ENCODE measurements around the gene UQCC2. TPM values are rescaled to one million over a fixed set of nuclear protein-coding genes. Genes with fewer than 3 reads are reported as not detected.

The UQCC2 gene
- total and polyA plus RNA-seq, 2 of the 8 experiments (the other 6 are each of a cell fraction or from before 2014, with no cell fraction given), result 52.1 to 104 TPM

- 59% methylated on average over 11 of the region's 11 CpGs; no CpG with 5 or more reads in 1 of the 2 experiments for WGBS, 2 experiments (ENCODE audit: extremely low coverage in 1 of 2, insufficient coverage in 1 of 2, insufficient read length in 1 of 2, insufficient replicate concordance in 2 of 2, low coverage in 1 of 2, low lambda C conversion rate in 2 of 2, missing lambda C conversion rate in 1 of 2)
- H2BK120ac ChIP-seq (replicated peaks; ENCODE audit: low read depth, low read length), result no peak overlapping the region
- H3K9ac ChIP-seq (replicated peaks in 1 of 4; ENCODE audit: extremely low read depth in 1 of 4, low read depth in 3 of 4, low read length in 3 of 4), result no peak overlapping the region
- no peaks in the 10 kb centered on the region for H3K27me3 ChIP-seq (replicated peaks in 1 of 4; ENCODE audit: control insufficient read depth in 3 of 4, extremely low read depth in 1 of 4, insufficient read depth in 3 of 4, low read length in 3 of 4)
- H3K4ac ChIP-seq (replicated peaks; ENCODE audit: insufficient read length, low read depth, low read length), result no peak overlapping the region
- H2BK12ac ChIP-seq (ENCODE audit: low read depth, low read length), result peak overlapping the region; percentile 87; the same call in 1 of the 2 replicates
- ChIA-PET CTCF (ENCODE audit: partially characterized antibody) (interaction anchor here (0.9 to 12.0 kb wide), 7 partner anchors 9 to 198 kb away, joined by 3 to 171 read pairs (median 3); partner anchors contain the start of gene UQCC2), POLR2A (ENCODE audit: partially characterized antibody) (interaction anchor here (1.7 kb wide), 1 partner anchor 20 kb away, joined by 6 read pairs; no protein-coding TSS in a partner anchor)
- no peak overlapping the region for H4K91ac ChIP-seq (replicated peaks; ENCODE audit: insufficient read length, low read length)
- H3K23me2 ChIP-seq (ENCODE audit: low read depth, low read length), result no peaks in the 10 kb centered on the region
- peak overlapping the region; percentile 35; the same call in 1 of the 2 replicates for H2BK5ac ChIP-seq (ENCODE audit: low read depth, low read length)
- no peaks in the 10 kb centered on the region for H3K36me3 ChIP-seq (ENCODE audit: control insufficient read depth in 2 of 4, insufficient read depth in 4 of 4, low read length in 3 of 4)
- H4K5ac ChIP-seq (ENCODE audit: insufficient read length, low read depth, low read length), result no peak overlapping the region
- H3K18ac ChIP-seq (ENCODE audit: extremely low read depth, low read length), result peak overlapping the region; percentile 32; the same call in 1 of the 2 replicates
- H3K4me3 ChIP-seq (ENCODE audit: extremely low read depth in 1 of 4, insufficient read depth in 2 of 4, low read depth in 3 of 4, low read length in 4 of 4), result no peak overlapping the region
- no peak overlapping the region for H3K14ac ChIP-seq (ENCODE audit: insufficient read length)
- H4K20me1 ChIP-seq (replicated peaks in 1 of 2; ENCODE audit: control insufficient read depth in 1 of 2, insufficient read depth in 2 of 2, low read length in 2 of 2), result no peaks in the 10 kb centered on the region
- no peaks in the 10 kb centered on the region for H3K79me2 ChIP-seq (ENCODE audit: control insufficient read depth in 1 of 2, insufficient read depth in 2 of 2, low read length in 2 of 2)
- no peaks in the 10 kb centered on the region for H3K79me1 ChIP-seq (ENCODE audit: low read depth, low read length)
- H3K23ac ChIP-seq (ENCODE audit: insufficient read length), result no peak overlapping the region
- H3K4me2 ChIP-seq (ENCODE audit: insufficient read depth in 1 of 2, low read depth in 2 of 2, low read length in 2 of 2), result no peak overlapping the region
- H2BK15ac ChIP-seq (ENCODE audit: low read length), result peak overlapping the region; percentile 95; the same call in 1 of the 2 replicates
- H3K4me1 ChIP-seq (replicated peaks in 1 of 4; ENCODE audit: control insufficient read depth in 3 of 4, insufficient read depth in 4 of 4, low read length in 3 of 4), result peaks cover 4 to 30% (median 18%) of the 10 kb centered on the region in 4 experiments
- FAIRE-seq (no peak), DNase-seq (ENCODE audit: low read depth in 1 of 2, low spot score in 2 of 2) (no peak)
- H2BK20ac ChIP-seq (ENCODE audit: low read length), result peak overlapping the region; percentile 90; the same call in 1 of the 2 replicates
- H2AFZ ChIP-seq (ENCODE audit: low read length), result no peak overlapping the region
- H2AK5ac ChIP-seq (ENCODE audit: low read depth, low read length), result no peak overlapping the region
- H3K9me3 ChIP-seq (ENCODE audit: insufficient read depth in 2 of 2, low read depth in 1 of 2, low read length in 1 of 2), result no peaks in the 10 kb centered on the region
- H3K27ac ChIP-seq (ENCODE audit: low read depth, low read length), result no peak overlapping the region
- H3K56ac ChIP-seq (replicated peaks; ENCODE audit: insufficient read length, low read depth, low read length), result no peak overlapping the region
- no peak overlapping the region for H4K8ac ChIP-seq (ENCODE audit: extremely low read depth, insufficient read depth, low read length)
- TF ChIP-seq ATF2 (IDR thresholded peaks at IDR 0.05; ENCODE audit: low read length) (no peak), PHF8 (conservative IDR thresholded peaks at IDR 0.05; ENCODE audit: low read depth, low read length) (no peak), RAD21 (IDR thresholded peaks at IDR 0.05 in 1 of 2, conservative IDR thresholded peaks at IDR 0.05 in 1 of 2; ENCODE audit: low read depth in 2 of 2, low read length in 2 of 2) (no peak), CHD1 (IDR thresholded peaks at IDR 0.05; ENCODE audit: low read depth, low read length) (no peak), BRCA1 (IDR thresholded peaks at IDR 0.05; ENCODE audit: low read depth, low read length) (no peak), TCF12 (IDR thresholded peaks at IDR 0.05; ENCODE audit: low read depth, low read length) (no peak), EGR1 (IDR thresholded peaks at IDR 0.05; ENCODE audit: borderline replicate concordance, low read depth, low read length) (no peak), SP2 (IDR thresholded peaks at IDR 0.05; ENCODE audit: low read length) (no peak), SP1 (IDR thresholded peaks at IDR 0.05; ENCODE audit: low read depth, low read length) (no peak), BCL11A (IDR thresholded peaks at IDR 0.05; ENCODE audit: low read depth in 2 of 2, low read length in 2 of 2) (no peak)
Observed at GRCh38 chr6:33750244-33750991, 38.9 kb upstream of the UQCC2 start.
